Stimulated activated CD4-positive, alpha-beta T cell treated with anti-CD3 and anti-CD28 coated beads, Interleukin-1b, Interleukin-23, amount 100 ng/mL, for 24 hours (primary cell): ENCODE data around the gene PPT2.
"Not testable (repeated sequence)": the region's sequence is repeated elsewhere in the genome, so short reads cannot be mapped to it uniquely, and the experiment has no call there.

Source experiments
- DNase-seq, 4 experiments: peaks; one replicate each; pipeline ENCODE4 v3.0.0-alpha.2; 2020; ENCODE audit warnings: low read depth in 4 of 4, low spot score in 1 of 4

Gene PPT2

GRCh38 chr6:32188381-32189068, 34.6 kb downstream of the PPT2 start:
- DNase-seq: no peak

GRCh38 chr6:32189069-32189741, 35.3 kb downstream of the PPT2 start:
- no peak for DNase-seq

- DNase-seq: no peak
These were observed 35.8 kb downstream of the PPT2 start for GRCh38 chr6:32189742-32190053.

GRCh38 chr6:32190054-32190851, 36.3 kb downstream of the PPT2 start, which contains the start of gene PBX2:
TSS of gene PBX2 (minus strand) at chr6:32190202. CDS start at chr6:32189915, 287 bp downstream.
- DNase-seq: peak; percentile 55 to 87 (median 77)

- no peak for DNase-seq
These were observed 37.2 kb downstream of the PPT2 start for GRCh38 chr6:32190911-32191677.

- no peak for DNase-seq
These were observed 38.0 kb downstream of the PPT2 start for GRCh38 chr6:32191696-32192607.

- peak in 1 of 4 experiments; percentile 47 for DNase-seq
These were observed 38.7 kb downstream of the PPT2 start, which contains the start of gene GPSM3 for GRCh38 chr6:32192608-32193039. TSS of gene GPSM3 (minus strand) at chr6:32192643. CDS start at chr6:32192513, 130 bp downstream.

- DNase-seq: not testable (repeated sequence)
These were observed 39.2 kb downstream of the PPT2 start for GRCh38 chr6:32193096-32193495.

GRCh38 chr6:32194388-32194787, 40.4 kb downstream of the PPT2 start:
- no peak for DNase-seq

GRCh38 chr6:32194825-32195651, 41.1 kb downstream of the PPT2 start:
- no peak for DNase-seq

- DNase-seq: peak; percentile 100
These were observed 41.6 kb downstream of the PPT2 start for GRCh38 chr6:32195652-32195901.

- DNase-seq: peak in 2 of 4 experiments; percentile 43 to 62
These were observed 42.2 kb downstream of the PPT2 start for GRCh38 chr6:32195902-32196681.

GRCh38 chr6:32196682-32197616, 43.0 kb downstream of the PPT2 start:
- DNase-seq: no peak

- no peak for DNase-seq
These were observed 44.4 kb downstream of the PPT2 start for GRCh38 chr6:32198345-32198696.

- DNase-seq: no peak
These were observed 44.9 kb downstream of the PPT2 start for GRCh38 chr6:32198866-32199265.

- no peak for DNase-seq
These were observed 47.0 kb downstream of the PPT2 start for GRCh38 chr6:32200711-32201475.

GRCh38 chr6:32202186-32202585, 48.2 kb downstream of the PPT2 start:
- DNase-seq: no peak
